HEK293T (cell line): ENCODE results near the gene FHAD1.

ENCODE experiments used
- CTCF ChIA-PET: fragments of 350-600 bp; formaldehyde crosslinking; extraction: SDS; loops from one replicate; lab custom pipeline; 2021; ENCODE audit warnings: antibody characterized with exemption, inconsistent platforms; lab: Yijun Ruan, JAX
- POLR2A ChIA-PET: fragments of 350-600 bp; formaldehyde crosslinking; extraction: SDS; loops from one replicate; lab custom pipeline; 2020; ENCODE audit warnings: antibody characterized with exemption, inconsistent platforms; lab: Yijun Ruan, JAX
- DNase-seq: peaks from one replicate; pipeline ENCODE4 v3.0.0; 2012; ENCODE audit warnings: mixed read lengths; ENCODE audit errors: extremely low spot score
- ARNT ChIP-seq: fragments of 450-650 bp; IDR thresholded peaks from 2 replicates; pipeline ENCODE4 v1.6.1; 2017; ENCODE audit warnings: mild to moderate bottlenecking
- BHLHE40 ChIP-seq: fragments of 450-650 bp; IDR thresholded peaks from 2 replicates; pipeline ENCODE4 v1.6.1; 2016; ENCODE audit warnings: mild to moderate bottlenecking, moderate library complexity, borderline replicate concordance
- CTBP1 ChIP-seq: fragments of 450-650 bp; IDR thresholded peaks from 2 replicates; pipeline ENCODE4 v1.6.1; 2016; ENCODE audit warnings: borderline replicate concordance
- ELF4 ChIP-seq: fragments of 450-650 bp; IDR thresholded peaks from 2 replicates; pipeline ENCODE4 v1.6.1; 2017; ENCODE audit warnings: antibody characterized with exemption
- FOXA1 ChIP-seq: fragments of 450-650 bp; IDR thresholded peaks from 2 replicates; pipeline ENCODE4 v1.6.1; 2016; ENCODE audit warnings: mild to moderate bottlenecking
- FOXK2 ChIP-seq: fragments of 450-650 bp; IDR thresholded peaks from 2 replicates; pipeline ENCODE4 v1.6.1; 2016; ENCODE audit warnings: mild to moderate bottlenecking
- FOXM1 ChIP-seq: fragments of 450-650 bp; IDR thresholded peaks from 2 replicates; pipeline ENCODE4 v1.6.1; 2017; ENCODE audit warnings: mild to moderate bottlenecking, borderline replicate concordance
- HDGF ChIP-seq: fragments of 450-650 bp; IDR thresholded peaks from 2 replicates; pipeline ENCODE4 v1.6.1; 2017; ENCODE audit warnings: antibody characterized with exemption, borderline replicate concordance
- L3MBTL2 ChIP-seq: fragments of 450-650 bp; conservative IDR thresholded peaks from 2 replicates; pipeline ENCODE4 v1.6.1; 2016; ENCODE audit warnings: mild to moderate bottlenecking
- LEF1 ChIP-seq: fragments of 450-650 bp; IDR thresholded peaks from 2 replicates; pipeline ENCODE4 v1.6.1; 2017; ENCODE audit warnings: mild to moderate bottlenecking, borderline replicate concordance
- NFRKB ChIP-seq: fragments of 450-650 bp; IDR thresholded peaks from 2 replicates; pipeline ENCODE4 v1.6.1; 2016; ENCODE audit warnings: mild to moderate bottlenecking, moderate library complexity
- SP1 ChIP-seq: fragments of 450-650 bp; IDR thresholded peaks from 2 replicates; pipeline ENCODE4 v1.6.1; 2017
- SUZ12 ChIP-seq: fragments of 450-650 bp; IDR thresholded peaks from 2 replicates; pipeline ENCODE4 v1.6.1; 2016; ENCODE audit warnings: mild to moderate bottlenecking
- TARDBP ChIP-seq: fragments of 450-650 bp; IDR thresholded peaks from 2 replicates; pipeline ENCODE4 v1.6.1; 2016
- ZNF384 ChIP-seq: fragments of 450-650 bp; IDR thresholded peaks from 2 replicates; pipeline ENCODE4 v1.6.1; 2016
- TF ChIP-seq, protein P1 (sequence below): fragments of 450-650 bp; IDR thresholded peaks from 2 replicates; pipeline ENCODE4 v1.6.1; 2016

The FHAD1 gene

DNA sequence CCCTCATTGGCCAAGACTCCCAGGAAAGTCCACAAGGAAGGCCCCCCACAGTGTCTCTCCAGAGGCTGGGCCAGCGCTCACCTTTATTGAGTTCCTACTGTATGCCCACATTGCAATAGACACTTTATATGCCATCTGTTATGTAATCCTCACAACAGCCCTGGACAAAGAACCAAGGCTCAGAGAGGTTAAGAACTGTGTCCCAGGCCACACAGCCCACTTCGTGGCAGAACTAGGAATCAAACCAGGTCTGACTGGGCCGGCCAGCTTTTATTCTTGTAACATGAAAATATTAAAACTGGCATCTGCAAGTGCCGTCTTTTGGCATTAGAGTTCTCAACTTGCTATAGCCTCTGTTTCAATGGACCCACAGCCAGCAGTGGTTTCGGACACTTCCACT is 195.7 kb downstream of the FHAD1 start:
- no peak for TF ChIP-seq ARNT
- POLR2A ChIA-PET = no interaction called here
- DNase-seq = no peak
- CTCF ChIA-PET = interaction anchor here (0.8 to 1.2 kb wide), 2 partner anchors 119 to 133 kb away, joined by 3 to 4 read pairs; no protein-coding TSS in a partner anchor

GRCh38 chr1:15443281-15443680 is 196.3 kb downstream of the FHAD1 start:
- ChIA-PET CTCF (interaction anchor here (0.7 to 1.2 kb wide), 2 partner anchors 12 to 120 kb away, joined by 3 to 4 read pairs; no protein-coding TSS in a partner anchor), POLR2A (no interaction called here)
- TF ChIP-seq NFRKB (no peak), HDGF (no peak), ARNT (no peak), FOXA1 (no peak), ZNF384 (no peak)
- TF ChIP-seq, protein P1, sequence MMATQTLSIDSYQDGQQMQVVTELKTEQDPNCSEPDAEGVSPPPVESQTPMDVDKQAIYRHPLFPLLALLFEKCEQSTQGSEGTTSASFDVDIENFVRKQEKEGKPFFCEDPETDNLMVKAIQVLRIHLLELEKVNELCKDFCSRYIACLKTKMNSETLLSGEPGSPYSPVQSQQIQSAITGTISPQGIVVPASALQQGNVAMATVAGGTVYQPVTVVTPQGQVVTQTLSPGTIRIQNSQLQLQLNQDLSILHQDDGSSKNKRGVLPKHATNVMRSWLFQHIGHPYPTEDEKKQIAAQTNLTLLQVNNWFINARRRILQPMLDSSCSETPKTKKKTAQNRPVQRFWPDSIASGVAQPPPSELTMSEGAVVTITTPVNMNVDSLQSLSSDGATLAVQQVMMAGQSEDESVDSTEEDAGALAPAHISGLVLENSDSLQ = no peak
- DNase-seq = no peak

DNA sequence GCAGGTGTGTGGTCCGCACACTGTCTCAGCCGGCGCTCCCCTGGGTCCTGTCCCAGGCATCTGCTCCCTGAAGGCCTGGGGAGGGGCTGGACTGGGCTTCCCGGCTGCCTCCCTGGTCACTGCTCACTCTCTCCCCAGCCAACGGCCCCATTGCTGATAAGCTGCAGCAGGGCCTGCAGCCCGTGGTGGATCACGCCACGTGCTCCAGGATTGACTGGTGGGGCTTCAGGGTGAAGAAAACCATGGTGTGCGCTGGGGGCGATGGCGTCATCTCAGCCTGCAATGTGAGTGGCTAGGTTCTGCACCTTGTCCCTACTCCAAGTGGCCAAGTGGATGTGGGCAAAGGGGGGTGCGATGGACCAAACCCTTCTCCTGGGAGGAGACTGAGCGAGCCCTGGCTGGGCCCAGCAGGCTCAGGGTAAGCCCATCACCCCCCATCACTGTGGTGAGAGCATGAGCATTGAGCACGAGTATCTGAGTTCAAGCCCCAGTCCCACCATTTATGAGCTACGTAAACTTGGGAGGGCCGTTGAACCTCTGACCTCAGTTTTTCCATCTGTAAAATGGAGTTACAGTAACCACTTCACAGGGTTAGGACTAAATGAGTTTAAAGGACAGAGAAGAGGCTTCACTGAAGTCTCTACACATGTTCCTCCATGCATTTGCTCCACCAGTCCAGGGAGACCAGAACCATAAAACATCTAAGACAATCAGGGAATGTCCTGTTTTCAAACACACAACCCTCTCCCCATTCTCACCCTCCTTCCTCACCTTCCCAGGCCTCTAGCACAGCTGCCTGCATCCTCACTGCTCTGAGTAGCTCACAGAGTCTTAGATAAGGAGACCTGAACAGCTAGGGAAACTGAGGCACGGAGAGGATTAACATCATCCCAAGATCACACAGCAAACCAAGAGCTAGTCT is 197.7 kb downstream of the FHAD1 start:
- TF ChIP-seq CTBP1 (no peak), FOXM1 (no peak), FOXK2 (no peak), BHLHE40 (no peak), L3MBTL2 (no peak), HDGF (no peak), ARNT (no peak), LEF1 (no peak), SUZ12 (no peak), ELF4 (no peak), SP1 (no peak), ZNF384 (no peak)
- TF ChIP-seq, protein P1 = no peak
- DNase-seq = no peak
- ChIA-PET POLR2A (no interaction called here), CTCF (interaction anchor here (0.6 kb wide), 1 partner anchor 13 kb away, joined by 5 read pairs; no protein-coding TSS in a partner anchor)

DNA sequence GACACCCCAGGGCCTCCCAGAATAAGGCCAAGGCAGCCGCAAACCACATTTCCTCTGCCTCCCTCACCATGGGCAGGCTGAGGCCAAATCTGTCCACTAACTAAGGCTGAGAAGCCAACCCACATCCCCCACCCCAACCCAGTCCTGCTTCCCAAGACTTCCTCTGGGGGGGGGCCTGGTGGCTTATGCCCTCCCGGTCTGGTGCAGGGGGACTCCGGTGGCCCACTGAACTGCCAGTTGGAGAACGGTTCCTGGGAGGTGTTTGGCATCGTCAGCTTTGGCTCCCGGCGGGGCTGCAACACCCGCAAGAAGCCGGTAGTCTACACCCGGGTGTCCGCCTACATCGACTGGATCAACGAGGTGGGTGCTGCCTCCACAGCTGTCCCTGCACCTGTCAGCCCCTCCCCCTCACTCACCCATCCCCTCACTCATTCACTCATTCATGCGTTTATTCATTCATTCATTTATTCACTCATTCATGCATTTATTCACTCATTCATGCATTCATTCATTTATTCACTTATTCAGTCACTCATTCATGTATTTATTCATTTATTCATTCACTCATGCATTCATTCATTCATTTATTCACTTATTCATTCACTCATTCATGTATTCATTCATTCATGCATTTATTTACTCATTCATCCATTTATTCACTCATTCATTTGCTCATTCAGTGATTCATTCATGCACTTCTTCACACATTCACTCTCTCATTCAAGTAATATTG is 198.5 kb downstream of the FHAD1 start:
- CTCF ChIA-PET = interaction anchor here (0.6 kb wide), 1 partner anchor 14 kb away, joined by 5 read pairs; no protein-coding TSS in a partner anchor
- DNase-seq = no peak
- TF ChIP-seq NFRKB (no peak), SUZ12 (no peak), FOXK2 (no peak), TARDBP (no peak), SP1 (no peak), BHLHE40 (no peak), LEF1 (no peak), ZNF384 (no peak), FOXA1 (no peak), CTBP1 (no peak), FOXM1 (no peak), ELF4 (no peak), L3MBTL2 (no peak), ARNT (no peak)
- TF ChIP-seq, protein P1 = no peak
- POLR2A ChIA-PET = no interaction called here

GRCh38 chr1:15446212-15446611 is 199.2 kb downstream of the FHAD1 start:
- TF ChIP-seq L3MBTL2 = no peak
- TF ChIP-seq ELF4 = no peak
- TF ChIP-seq BHLHE40 = no peak
- TF ChIP-seq ZNF384 = no peak
- no peak for TF ChIP-seq SUZ12
- TF ChIP-seq FOXM1 = no peak
- no peak for TF ChIP-seq SP1
- TF ChIP-seq HDGF = no peak
- no peak for TF ChIP-seq LEF1
- no peak for TF ChIP-seq FOXK2
- no peak for TF ChIP-seq FOXA1
- TF ChIP-seq ARNT = no peak
- TF ChIP-seq CTBP1 = no peak
- no peak for TF ChIP-seq TARDBP
- TF ChIP-seq, protein P1 = no peak
- TF ChIP-seq NFRKB = no peak
- POLR2A ChIA-PET = no interaction called here

More at GRCh38 chr1:15446212-15446611, 199.2 kb downstream of the FHAD1 start:
- CTCF ChIA-PET = no interaction called here
- DNase-seq = no peak
